ENCODE data around the gene BCL6. TPM values are rescaled to one million over a fixed set of nuclear protein-coding genes. Genes with fewer than 3 reads are reported as not detected.
A peak's percentile ranks its signal among the peaks of the same experiment; 100 is the strongest.

BCL6 gene
- polyA plus RNA-seq (2013, experiment 1 of 2; ENCODE audit: insufficient read length): 24.5 TPM
- 22.5 TPM for polyA plus RNA-seq (2013, experiment 2 of 2; ENCODE audit: insufficient read length)

- peak; percentile 98 for DNase-seq
These were observed at the start of gene BCL6 for GRCh38 chr3:187745201-187746058. Gene BCL6 (minus strand): TSS chr3:187745468. CDS start chr3:187733693, 11,775 bp downstream.

- no peak for DNase-seq
These were observed 49.5 kb upstream of the BCL6 start for GRCh38 chr3:187794731-187795130.

- DNase-seq: no peak
These were observed 48.4 kb upstream of the BCL6 start for GRCh38 chr3:187793618-187794017.

GRCh38 chr3:187792521-187792920, 47.3 kb upstream of the BCL6 start:
- no peak for DNase-seq

GRCh38 chr3:187789872-187790271, 44.6 kb upstream of the BCL6 start:
- no peak for DNase-seq

- no peak for DNase-seq
These were observed 44.0 kb upstream of the BCL6 start for GRCh38 chr3:187788984-187789857.

GRCh38 chr3:187783098-187783497, 37.8 kb upstream of the BCL6 start:
- peak; percentile 82 for DNase-seq

GRCh38 chr3:187782006-187782405, 36.7 kb upstream of the BCL6 start:
- no peak for DNase-seq

GRCh38 chr3:187781001-187781400, 35.7 kb upstream of the BCL6 start:
- DNase-seq: no peak

GRCh38 chr3:187778726-187779125, 33.5 kb upstream of the BCL6 start:
- no peak for DNase-seq

- peak; percentile 28 for DNase-seq
These were observed 32.2 kb upstream of the BCL6 start for GRCh38 chr3:187777331-187777941.

GRCh38 chr3:187775549-187775948, 30.3 kb upstream of the BCL6 start:
- DNase-seq: no peak

- no peak for DNase-seq
These were observed 29.0 kb upstream of the BCL6 start for GRCh38 chr3:187774185-187774789.

GRCh38 chr3:187773233-187774184, 28.2 kb upstream of the BCL6 start:
- DNase-seq: no peak

- no peak for DNase-seq
These were observed 25.0 kb upstream of the BCL6 start for GRCh38 chr3:187770224-187770623.

GRCh38 chr3:187769771-187770170, 24.5 kb upstream of the BCL6 start:
- DNase-seq: no peak

GRCh38 chr3:187767266-187768012, 22.2 kb upstream of the BCL6 start:
- peak; percentile 89 for DNase-seq

GRCh38 chr3:187765342-187765741, 20.1 kb upstream of the BCL6 start:
- peak; percentile 37 for DNase-seq

- DNase-seq: no peak
These were observed 18.8 kb upstream of the BCL6 start for GRCh38 chr3:187763850-187764648.

- no peak for DNase-seq
These were observed 17.5 kb upstream of the BCL6 start for GRCh38 chr3:187762792-187763191.
